ENCODE measurements around the gene CABP4.

CABP4 gene

DNA sequence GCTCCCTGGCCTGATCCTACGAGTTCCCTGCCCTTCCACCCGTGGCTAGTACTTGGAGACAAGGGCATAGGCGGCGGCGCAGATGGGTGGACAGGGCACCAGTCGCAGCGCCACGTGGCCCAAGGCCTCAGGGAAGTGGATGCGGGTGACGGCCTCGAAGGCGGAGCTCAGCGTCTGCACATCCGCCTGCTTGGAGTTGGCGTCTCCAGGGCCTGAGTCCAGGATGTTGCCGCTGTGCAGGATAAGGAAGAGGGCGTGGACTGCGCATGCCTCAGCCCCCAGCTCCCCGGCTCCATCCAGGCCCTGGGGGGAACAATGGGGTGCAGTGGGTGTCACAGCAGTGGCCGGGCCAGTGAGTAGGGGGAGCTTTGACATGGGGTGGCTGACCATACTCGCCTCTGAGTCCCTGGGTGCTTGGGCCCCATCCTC is 43.4 kb downstream of the CABP4 start:
- Histone ChIP-seq H3K36me3 (ENCODE audit: insufficient read depth) (no peaks in the 10 kb centered on the region), H3K27ac (no peak overlapping the region), H3K79me2 (ENCODE audit: insufficient read depth, low read depth) (no peaks in the 10 kb centered on the region), H3K9ac (no peak overlapping the region), H3K27me3 (ENCODE audit: insufficient read depth, low read depth) (no peaks in the 10 kb centered on the region), H3K4me2 (no peak overlapping the region), H4K20me1 (ENCODE audit: insufficient read depth) (no peaks in the 10 kb centered on the region), H3K4me1 (ENCODE audit: low read depth, poor library complexity, severe bottlenecking) (peaks cover under 1% of the 10 kb centered on the region), H3K4me3 (IDR thresholded peaks at IDR 0.05; ENCODE audit: insufficient read depth, low read depth, low read length) (no peak overlapping the region), H2AFZ (ENCODE audit: low read depth) (no peak overlapping the region)
- TF ChIP-seq, protein P1, sequence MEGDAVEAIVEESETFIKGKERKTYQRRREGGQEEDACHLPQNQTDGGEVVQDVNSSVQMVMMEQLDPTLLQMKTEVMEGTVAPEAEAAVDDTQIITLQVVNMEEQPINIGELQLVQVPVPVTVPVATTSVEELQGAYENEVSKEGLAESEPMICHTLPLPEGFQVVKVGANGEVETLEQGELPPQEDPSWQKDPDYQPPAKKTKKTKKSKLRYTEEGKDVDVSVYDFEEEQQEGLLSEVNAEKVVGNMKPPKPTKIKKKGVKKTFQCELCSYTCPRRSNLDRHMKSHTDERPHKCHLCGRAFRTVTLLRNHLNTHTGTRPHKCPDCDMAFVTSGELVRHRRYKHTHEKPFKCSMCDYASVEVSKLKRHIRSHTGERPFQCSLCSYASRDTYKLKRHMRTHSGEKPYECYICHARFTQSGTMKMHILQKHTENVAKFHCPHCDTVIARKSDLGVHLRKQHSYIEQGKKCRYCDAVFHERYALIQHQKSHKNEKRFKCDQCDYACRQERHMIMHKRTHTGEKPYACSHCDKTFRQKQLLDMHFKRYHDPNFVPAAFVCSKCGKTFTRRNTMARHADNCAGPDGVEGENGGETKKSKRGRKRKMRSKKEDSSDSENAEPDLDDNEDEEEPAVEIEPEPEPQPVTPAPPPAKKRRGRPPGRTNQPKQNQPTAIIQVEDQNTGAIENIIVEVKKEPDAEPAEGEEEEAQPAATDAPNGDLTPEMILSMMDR (conservative IDR thresholded peaks at IDR 0.05; ENCODE audit: low read depth, low read length): no peak

DNA sequence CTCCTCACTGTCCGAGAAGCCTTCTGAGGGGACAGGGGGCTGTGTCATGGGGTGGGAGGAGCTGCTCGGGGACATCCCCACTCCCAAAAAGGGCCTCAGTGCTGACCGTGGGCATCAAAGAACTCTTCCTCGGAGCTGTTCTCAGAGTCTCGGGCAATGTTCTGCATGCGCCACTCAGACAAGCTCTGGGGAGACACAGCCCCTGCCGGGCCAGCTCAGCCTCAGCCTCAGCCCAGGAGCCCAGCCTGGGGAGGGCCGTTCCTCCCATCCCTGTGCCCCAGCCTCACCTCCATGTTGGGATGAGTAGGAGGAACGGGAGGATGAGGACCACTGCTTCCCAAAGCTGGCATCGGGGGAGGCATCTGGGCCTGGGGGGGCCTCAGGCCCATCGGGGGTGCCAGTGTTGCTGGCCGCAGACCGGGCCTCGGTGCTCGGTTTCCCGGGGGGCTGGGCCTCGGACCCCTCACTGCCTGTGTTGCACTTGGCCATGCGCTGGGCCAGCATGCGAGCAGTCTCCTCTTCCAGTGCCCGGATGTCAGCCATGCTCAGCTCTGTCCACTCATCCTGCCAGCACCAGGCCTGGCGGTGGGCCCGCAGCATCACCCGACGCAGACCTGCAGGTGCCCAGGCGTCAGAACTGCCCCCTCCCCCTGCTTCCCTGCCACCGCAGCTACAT is 44.8 kb downstream of the CABP4 start:
- Histone ChIP-seq H2AFZ (ENCODE audit: low read depth) (no peak overlapping the region), H3K36me3 (ENCODE audit: insufficient read depth) (no peaks in the 10 kb centered on the region), H3K79me2 (ENCODE audit: insufficient read depth, low read depth) (no peaks in the 10 kb centered on the region), H3K4me1 (ENCODE audit: low read depth, poor library complexity, severe bottlenecking) (peaks cover 5% of the 10 kb centered on the region), H3K27me3 (ENCODE audit: insufficient read depth, low read depth) (no peaks in the 10 kb centered on the region), H3K27ac (no peak overlapping the region), H3K4me2 (no peak overlapping the region), H3K9ac (no peak overlapping the region), H3K4me3 (IDR thresholded peaks at IDR 0.05; ENCODE audit: insufficient read depth, low read depth, low read length) (no peak overlapping the region), H4K20me1 (ENCODE audit: insufficient read depth) (no peaks in the 10 kb centered on the region)
- TF ChIP-seq, protein P1 (conservative IDR thresholded peaks at IDR 0.05; ENCODE audit: low read depth, low read length): no peak

DNA sequence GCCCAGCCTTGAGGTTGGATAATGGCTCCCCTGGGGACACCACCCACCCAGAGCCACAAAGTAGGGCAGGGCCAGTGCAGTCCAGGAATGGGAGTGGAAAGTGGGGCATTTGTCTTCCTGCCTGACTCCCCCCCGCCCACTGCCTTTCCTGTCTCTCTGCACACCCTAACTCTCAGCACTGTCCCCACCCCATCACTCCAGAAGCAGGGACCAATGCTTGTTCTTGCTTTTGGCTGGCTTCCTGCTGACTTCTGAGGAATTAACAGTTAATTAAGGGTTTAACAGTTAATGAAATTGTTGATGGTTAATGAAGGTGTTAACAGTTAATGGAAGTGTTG is 45.3 kb downstream of the CABP4 start:
- H3K79me2 ChIP-seq (ENCODE audit: insufficient read depth, low read depth): no peaks in the 10 kb centered on the region
- no peak overlapping the region for H3K4me2 ChIP-seq
- no peaks in the 10 kb centered on the region for H3K27me3 ChIP-seq (ENCODE audit: insufficient read depth, low read depth)
- H3K27ac ChIP-seq: no peak overlapping the region
- TF ChIP-seq, protein P1 (conservative IDR thresholded peaks at IDR 0.05; ENCODE audit: low read depth, low read length): no peak
- H4K20me1 ChIP-seq (ENCODE audit: insufficient read depth): no peaks in the 10 kb centered on the region
- no peak overlapping the region for H3K4me3 ChIP-seq (IDR thresholded peaks at IDR 0.05; ENCODE audit: insufficient read depth, low read depth, low read length)
- no peak overlapping the region for H3K9ac ChIP-seq
- H3K4me1 ChIP-seq (ENCODE audit: low read depth, poor library complexity, severe bottlenecking): peaks cover 7% of the 10 kb centered on the region
- H2AFZ ChIP-seq (ENCODE audit: low read depth): no peak overlapping the region
- H3K36me3 ChIP-seq (ENCODE audit: insufficient read depth): no peaks in the 10 kb centered on the region

DNA sequence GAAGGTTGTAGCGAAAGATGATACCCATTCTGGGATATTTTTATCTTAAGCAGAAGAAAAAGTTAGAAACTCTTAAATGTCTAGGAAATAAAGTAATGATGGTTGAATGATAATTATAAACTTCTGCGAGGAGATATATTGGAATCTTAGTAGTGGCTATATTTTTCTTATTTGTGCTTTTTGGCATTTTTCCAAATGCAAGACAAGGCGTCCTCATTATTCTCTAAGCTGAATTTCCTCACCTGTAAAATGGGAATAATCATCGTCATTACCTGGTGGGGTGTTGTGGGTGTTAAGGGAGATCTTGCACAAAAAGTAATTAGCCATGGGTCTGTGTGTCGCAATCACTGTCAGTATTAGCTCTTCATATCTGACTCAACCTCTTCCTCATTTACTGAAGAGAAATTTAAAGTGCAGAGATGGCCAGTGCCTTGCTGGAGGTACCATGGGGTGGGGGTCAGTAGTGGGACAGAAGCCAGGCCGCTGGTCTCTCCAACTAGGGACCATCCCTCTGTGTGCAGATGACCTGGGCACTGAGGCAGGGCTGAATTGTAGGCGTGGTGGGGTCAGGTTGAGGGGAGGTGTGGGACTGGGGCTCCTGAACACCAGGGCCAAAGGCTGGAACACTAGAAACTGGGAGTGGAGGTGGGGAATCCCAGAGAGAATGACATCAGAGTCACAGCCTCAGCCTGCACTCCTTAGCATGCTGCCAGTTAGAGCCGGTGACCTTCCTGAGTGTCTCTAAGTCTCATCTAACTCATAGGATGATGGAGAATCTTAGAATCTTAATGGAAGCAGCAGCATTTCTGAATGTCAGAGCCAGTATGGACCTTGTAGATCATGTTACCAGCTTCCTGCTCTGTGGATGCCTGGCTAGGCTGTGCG is 45.9 kb downstream of the CABP4 start:
- Histone ChIP-seq H4K20me1 (ENCODE audit: insufficient read depth) (no peaks in the 10 kb centered on the region), H3K4me3 (IDR thresholded peaks at IDR 0.05; ENCODE audit: insufficient read depth, low read depth, low read length) (no peak overlapping the region), H3K4me2 (no peak overlapping the region), H3K27ac (no peak overlapping the region), H3K9ac (no peak overlapping the region), H3K4me1 (ENCODE audit: low read depth, poor library complexity, severe bottlenecking) (peaks cover 13% of the 10 kb centered on the region), H3K36me3 (ENCODE audit: insufficient read depth) (no peaks in the 10 kb centered on the region), H2AFZ (ENCODE audit: low read depth) (no peak overlapping the region), H3K79me2 (ENCODE audit: insufficient read depth, low read depth) (no peaks in the 10 kb centered on the region), H3K27me3 (ENCODE audit: insufficient read depth, low read depth) (no peaks in the 10 kb centered on the region)
- TF ChIP-seq, protein P1 (conservative IDR thresholded peaks at IDR 0.05; ENCODE audit: low read depth, low read length): no peak

Data from KMS-11 (cell line).